Testis (tissue), 2 donors: ENCODE measurements around the gene CADPS.

Source experiments
- POLR2A ChIP-seq: fragments of 450-650 bp; IDR thresholded peaks from one replicate; pipeline ENCODE4 v1.6.1; 2017; ENCODE audit warnings: antibody characterized with exemption, mild to moderate bottlenecking, moderate library complexity
- TF ChIP-seq, protein P1 (sequence below), 3 experiments: fragments of 450-650 bp in 2 of 3; fragments of 200-600 bp in 1 of 3; sonication (generic) in 1 of 3; IDR thresholded peaks; one replicate each; pipeline ENCODE4 v1.5.1; 2016 to 2019; ENCODE audit warnings: antibody characterized with exemption in 3 of 3, mild to moderate bottlenecking in 2 of 3, moderate library complexity in 1 of 3

DNA sequence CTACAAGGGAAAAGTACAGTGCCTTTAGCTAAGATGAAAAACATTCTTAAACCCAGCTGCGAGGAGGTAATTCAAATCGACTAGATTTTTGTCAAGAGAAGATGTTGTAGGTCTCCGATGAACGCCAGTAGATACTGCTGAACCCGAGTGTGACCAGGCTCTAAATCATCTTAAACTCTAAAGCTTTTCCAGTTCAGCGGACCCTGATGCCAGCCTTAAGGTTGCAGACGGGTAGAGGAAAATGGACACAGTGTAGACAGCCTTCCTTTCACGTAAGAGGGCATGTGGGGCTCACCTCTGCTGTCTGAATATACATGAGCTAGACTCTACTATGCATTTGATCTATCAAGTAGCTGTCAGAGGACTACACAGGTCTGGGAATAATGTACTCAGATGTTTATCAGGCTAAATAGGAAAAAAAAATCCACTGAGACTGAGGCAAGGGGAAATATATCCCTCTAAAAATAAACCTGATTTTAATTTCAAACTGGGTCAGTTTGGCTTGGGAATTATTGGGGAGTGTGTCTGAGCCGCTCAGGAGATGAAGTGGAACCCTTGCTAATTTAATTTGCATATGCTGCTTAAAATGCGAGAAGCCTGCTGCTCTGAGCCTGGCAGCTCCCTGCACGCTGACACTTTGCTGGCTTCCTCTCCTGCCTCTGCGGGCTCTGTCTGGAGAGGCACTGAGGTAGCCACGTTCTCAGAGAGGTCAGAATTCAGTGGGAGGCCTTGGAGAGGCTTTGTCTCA lies 151.9 kb downstream of the CADPS start:
- TF ChIP-seq, protein P1, sequence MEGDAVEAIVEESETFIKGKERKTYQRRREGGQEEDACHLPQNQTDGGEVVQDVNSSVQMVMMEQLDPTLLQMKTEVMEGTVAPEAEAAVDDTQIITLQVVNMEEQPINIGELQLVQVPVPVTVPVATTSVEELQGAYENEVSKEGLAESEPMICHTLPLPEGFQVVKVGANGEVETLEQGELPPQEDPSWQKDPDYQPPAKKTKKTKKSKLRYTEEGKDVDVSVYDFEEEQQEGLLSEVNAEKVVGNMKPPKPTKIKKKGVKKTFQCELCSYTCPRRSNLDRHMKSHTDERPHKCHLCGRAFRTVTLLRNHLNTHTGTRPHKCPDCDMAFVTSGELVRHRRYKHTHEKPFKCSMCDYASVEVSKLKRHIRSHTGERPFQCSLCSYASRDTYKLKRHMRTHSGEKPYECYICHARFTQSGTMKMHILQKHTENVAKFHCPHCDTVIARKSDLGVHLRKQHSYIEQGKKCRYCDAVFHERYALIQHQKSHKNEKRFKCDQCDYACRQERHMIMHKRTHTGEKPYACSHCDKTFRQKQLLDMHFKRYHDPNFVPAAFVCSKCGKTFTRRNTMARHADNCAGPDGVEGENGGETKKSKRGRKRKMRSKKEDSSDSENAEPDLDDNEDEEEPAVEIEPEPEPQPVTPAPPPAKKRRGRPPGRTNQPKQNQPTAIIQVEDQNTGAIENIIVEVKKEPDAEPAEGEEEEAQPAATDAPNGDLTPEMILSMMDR (IDR thresholded peaks at IDR 0.05), result no peak
- no peak for TF ChIP-seq POLR2A
